Activated T-cell treated with anti-CD3 and anti-CD28 coated beads, Interleukin-2, amount 50 U/mL, for 4 hours (primary cell): ENCODE measurements around the gene CHST15. TPM values are rescaled to one million over a fixed set of nuclear protein-coding genes. Genes with fewer than 3 reads are reported as not detected.
A peak's percentile ranks its signal among the peaks of the same experiment; 100 is the strongest.

Experiments
- ATAC-seq, 2 donors: fragments of 200-7000 bp; cut with Tn5 transposase; one replicate each; pipeline ENCODE4 v1.10.0; 2021
- DNase-seq: peaks from one replicate; pipeline ENCODE4 v3.0.0-alpha.2; 2020
- H3K27me3 Mint-ChIP-seq: one replicate; pipeline ENCODE4 v1.8.0; 2021; ENCODE audit warnings: low read depth, mixed read lengths
- H3K36me3 Mint-ChIP-seq: one replicate; pipeline ENCODE4 v1.8.0; 2022; ENCODE audit warnings: mixed read lengths; ENCODE audit not compliant: insufficient read depth
- H3K4me1 Mint-ChIP-seq: one replicate; pipeline ENCODE4 v1.8.0; 2021; ENCODE audit warnings: low read depth, mixed read lengths
- H3K4me3 Mint-ChIP-seq: one replicate; pipeline ENCODE4 v1.8.0; 2021; ENCODE audit warnings: mild to moderate bottlenecking, moderate library complexity, mixed read lengths
- H3K9me3 Mint-ChIP-seq: one replicate; pipeline ENCODE4 v1.8.0; 2021; ENCODE audit warnings: mixed read lengths
- total RNA-seq, 3 donors: library from RNA; stranded (reverse); gene quantifications; one replicate each; pipeline ENCODE4 v1.2.1, GENCODE V29; 2021

Gene CHST15
- total RNA-seq, 3 donors from 2014 or later, result 0.08 to 0.29 (median 0.11) TPM

DNA sequence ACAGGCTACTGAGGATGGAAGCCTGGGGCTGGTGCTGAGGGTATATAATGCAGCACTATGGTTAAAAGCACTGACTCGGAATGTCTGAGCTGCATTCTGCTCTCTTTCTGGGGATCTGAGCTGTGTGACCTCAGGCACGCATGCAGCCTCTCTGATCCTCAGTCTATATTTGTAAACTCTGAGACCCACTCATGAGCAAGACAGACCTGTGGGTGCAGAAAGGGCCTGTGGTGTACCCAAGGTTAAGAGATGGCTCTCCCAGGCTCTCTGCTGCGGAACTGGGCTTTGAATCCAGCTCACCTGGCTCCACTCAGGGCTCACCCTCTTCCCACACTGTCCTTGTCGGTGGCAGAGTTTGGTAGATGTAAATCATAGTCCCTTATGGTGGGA is 89.9 kb downstream of the CHST15 start:
- H3K36me3 Mint-ChIP-seq, result no peaks in the 10 kb centered on the region
- no peak for ATAC-seq
- H3K27me3 Mint-ChIP-seq, result peaks cover 2% of the 10 kb centered on the region
- no peak overlapping the region for H3K4me3 Mint-ChIP-seq
- H3K9me3 Mint-ChIP-seq, result no peaks in the 10 kb centered on the region
- no peak for DNase-seq
- no peaks in the 10 kb centered on the region for H3K4me1 Mint-ChIP-seq

DNA sequence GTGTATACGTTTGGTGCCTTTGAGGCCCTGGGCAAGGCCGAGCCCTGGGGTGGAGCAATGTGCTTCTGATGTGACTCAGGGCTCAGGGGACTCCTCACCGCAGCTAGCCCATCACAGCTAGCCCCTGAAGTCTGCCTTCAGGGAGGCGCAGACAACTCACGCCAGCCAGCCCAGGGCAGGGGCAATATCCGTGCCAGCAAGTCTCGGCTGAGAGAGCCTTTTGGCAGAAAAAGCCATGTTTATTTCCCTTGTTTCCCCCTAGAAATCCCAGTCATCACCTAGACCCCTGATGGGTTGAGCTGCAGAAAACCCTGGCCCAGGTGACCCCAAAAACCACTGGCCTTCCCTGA is 90.4 kb downstream of the CHST15 start:
- no peak for DNase-seq
- H3K4me3 Mint-ChIP-seq, result no peak overlapping the region
- H3K9me3 Mint-ChIP-seq, result no peaks in the 10 kb centered on the region
- H3K4me1 Mint-ChIP-seq, result no peaks in the 10 kb centered on the region
- H3K36me3 Mint-ChIP-seq, result no peaks in the 10 kb centered on the region
- no peak for ATAC-seq
- peaks cover 4% of the 10 kb centered on the region for H3K27me3 Mint-ChIP-seq

DNA sequence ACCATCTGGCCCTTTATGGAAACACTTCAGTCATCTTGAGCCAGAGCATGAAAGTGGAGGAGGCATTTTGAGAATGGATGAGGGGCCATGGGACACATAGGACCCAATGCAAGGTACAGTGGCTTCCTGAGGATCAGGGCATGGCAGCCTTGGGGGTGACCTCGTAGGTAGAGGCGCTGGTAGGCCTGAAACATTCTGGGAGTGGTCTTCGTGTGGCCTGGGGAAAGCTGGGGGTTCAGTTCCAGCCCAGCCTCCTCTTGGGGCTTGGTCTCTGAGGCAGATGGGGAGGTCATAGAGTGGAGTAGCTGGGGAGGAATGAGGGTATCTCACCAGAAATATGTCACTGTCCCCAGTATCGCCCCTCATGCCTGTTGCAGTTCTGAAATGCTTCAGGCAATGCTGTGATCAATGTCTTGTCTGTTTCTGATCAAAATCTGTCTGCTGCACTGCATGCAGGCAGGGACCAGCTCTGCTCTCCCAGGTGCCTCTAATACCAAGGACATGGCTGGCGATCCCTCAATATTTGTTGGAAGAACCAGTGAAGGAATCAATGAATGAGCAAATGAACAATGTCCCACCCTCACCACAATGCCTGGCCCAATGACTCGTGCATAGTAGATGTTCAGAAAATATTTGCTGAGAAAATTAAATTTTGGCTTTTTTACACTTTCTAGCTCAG is 90.9 kb downstream of the CHST15 start:
- H3K9me3 Mint-ChIP-seq, result no peaks in the 10 kb centered on the region
- DNase-seq, result no peak
- no peak for ATAC-seq

DNA sequence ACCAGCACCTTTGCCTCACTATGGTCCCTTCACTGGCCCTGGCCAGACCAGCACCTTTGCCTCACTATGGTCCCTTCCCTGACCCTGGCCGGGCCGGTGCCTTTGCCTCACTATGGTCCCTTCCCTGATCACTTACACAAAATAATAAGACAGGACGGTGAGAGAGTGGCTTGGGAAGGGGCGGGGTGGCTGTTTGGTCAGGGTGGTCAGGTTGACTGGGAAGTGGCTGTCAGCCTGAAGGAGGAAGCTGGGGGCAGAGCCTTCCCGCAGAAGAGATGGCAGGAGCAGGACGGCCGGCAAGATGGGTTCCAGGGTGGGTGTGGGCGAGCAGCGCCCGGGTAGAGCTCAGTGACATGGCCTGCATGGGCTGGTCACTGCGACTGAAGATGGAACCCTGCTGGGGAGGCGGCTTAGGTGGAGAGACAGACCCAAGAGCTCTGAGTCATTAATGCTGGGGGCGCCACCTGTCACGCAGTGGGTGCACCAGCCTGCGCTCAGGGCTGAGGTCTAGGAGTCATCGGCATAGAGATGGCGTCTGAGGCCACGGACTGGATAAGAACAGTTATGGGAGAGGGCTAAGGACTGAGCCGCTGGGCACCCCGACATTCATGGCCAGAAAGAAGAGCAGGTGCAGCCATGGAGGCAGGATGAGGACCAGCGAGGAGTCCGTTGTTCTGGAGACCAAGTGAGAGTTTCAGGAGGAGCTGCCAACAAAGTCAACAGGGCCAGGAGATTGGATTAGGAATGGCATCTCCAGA is 91.8 kb downstream of the CHST15 start:
- Mint-ChIP-seq H3K9me3 (no peaks in the 10 kb centered on the region), H3K27me3 (peaks cover 9% of the 10 kb centered on the region), H3K36me3 (no peaks in the 10 kb centered on the region), H3K4me3 (no peak overlapping the region), H3K4me1 (no peaks in the 10 kb centered on the region)
- DNase-seq (no peak), ATAC-seq (no peak)

More for the DNA sequence above, 90.9 kb downstream of the CHST15 start:
- Mint-ChIP-seq H3K36me3 (no peaks in the 10 kb centered on the region), H3K4me1 (no peaks in the 10 kb centered on the region), H3K27me3 (peaks cover 9% of the 10 kb centered on the region), H3K4me3 (no peak overlapping the region)

GRCh38 chr10:124000792-124001201 is 92.6 kb downstream of the CHST15 start:
- no peak for DNase-seq
- no peak for ATAC-seq
- H3K4me3 Mint-ChIP-seq, result no peak overlapping the region
- no peaks in the 10 kb centered on the region for H3K9me3 Mint-ChIP-seq
- H3K4me1 Mint-ChIP-seq, result no peaks in the 10 kb centered on the region
- peaks cover 15% of the 10 kb centered on the region for H3K27me3 Mint-ChIP-seq
- no peaks in the 10 kb centered on the region for H3K36me3 Mint-ChIP-seq

DNA sequence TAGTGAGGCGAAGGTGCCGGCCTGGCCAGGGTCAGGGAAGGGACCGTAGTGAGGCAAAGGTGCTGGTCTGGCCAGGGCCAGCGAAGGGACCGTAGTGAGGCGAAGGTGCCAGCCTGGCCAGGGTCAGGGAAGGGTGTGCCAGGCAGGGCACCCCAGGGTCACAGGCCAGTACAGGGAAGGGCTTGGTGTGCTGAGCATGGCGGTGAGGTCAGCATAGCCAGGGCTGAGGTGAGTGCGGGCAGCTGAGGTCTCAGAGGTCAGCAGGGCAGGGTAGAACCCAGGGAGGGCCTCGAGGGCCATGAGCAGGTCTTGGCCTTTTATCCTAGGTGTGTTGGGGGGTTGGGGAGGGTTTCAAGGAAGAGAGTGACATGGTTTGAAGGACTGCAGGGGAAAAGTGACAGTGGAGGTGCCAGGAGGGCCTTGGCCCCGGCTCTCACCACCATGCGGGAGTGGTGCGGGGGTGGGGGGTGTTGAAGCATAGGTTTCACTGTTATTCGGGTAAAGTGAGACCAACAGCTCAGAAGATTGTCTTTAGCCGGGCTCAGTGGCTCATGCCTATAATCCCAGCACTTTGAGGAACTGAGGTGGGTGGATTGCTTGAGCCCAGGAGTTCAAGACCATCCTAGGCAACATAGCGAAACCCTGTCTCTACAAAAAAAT is 93.3 kb downstream of the CHST15 start:
- Mint-ChIP-seq H3K27me3 (peaks cover 21% of the 10 kb centered on the region), H3K36me3 (no peaks in the 10 kb centered on the region), H3K9me3 (no peaks in the 10 kb centered on the region), H3K4me3 (no peak overlapping the region), H3K4me1 (peaks cover 2% of the 10 kb centered on the region)
- DNase-seq, result no peak
- no peak for ATAC-seq

- Mint-ChIP-seq H3K27me3 (peaks cover 29% of the 10 kb centered on the region), H3K9me3 (no peaks in the 10 kb centered on the region), H3K4me3 (no peak overlapping the region), H3K36me3 (no peaks in the 10 kb centered on the region), H3K4me1 (peaks cover 9% of the 10 kb centered on the region)
- DNase-seq, result no peak
- no peak for ATAC-seq
Measured at GRCh38 chr10:123999261-123999660, 94.1 kb downstream of the CHST15 start.

DNA sequence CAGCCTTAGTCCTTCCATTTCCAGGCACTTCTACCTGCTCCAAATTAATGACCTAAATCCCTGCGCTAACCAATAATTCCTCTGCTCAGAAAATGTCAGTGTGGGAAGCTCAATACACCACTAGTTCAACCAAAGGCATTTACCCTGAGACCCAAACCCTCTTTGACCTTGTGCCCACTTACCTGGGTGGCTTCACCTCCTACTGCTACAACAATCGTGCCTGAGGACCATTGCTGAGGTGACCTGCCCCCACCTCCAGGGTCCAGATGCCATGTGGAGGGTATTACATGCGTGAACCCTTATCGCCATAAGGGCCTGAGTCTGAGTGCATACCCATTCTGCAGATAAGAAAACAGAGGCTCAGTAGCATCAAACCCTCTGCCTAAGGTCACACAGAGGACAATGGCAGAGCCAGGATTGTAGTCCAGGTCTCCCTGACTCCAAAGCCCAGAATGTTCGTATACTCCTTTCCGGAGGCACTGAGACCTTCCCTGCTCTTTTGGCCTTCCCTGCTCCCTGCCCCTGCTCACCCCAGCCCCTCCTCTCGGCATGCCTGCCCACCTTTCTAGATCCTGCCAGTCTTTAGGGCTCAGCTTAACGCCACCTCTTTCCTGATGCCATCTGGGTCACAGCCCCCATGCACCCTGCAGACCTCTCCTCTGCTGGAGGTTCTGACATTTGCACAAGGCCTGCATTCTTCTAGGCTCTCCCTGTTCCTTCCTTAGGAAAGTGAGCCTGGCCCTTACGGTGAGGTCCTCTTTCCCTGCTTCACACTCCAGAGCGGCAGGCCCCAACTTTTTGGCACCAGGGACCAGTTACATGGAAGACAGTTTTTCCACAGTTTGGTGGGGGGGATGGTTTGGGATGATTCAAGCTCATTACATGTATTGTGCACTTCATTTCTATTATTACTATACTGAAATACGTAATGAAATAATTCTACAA is 94.9 kb downstream of the CHST15 start:
- no peaks in the 10 kb centered on the region for H3K9me3 Mint-ChIP-seq
- DNase-seq, result no peak
- H3K27me3 Mint-ChIP-seq, result peaks cover 37% of the 10 kb centered on the region
- H3K4me3 Mint-ChIP-seq, result no peak overlapping the region
- no peaks in the 10 kb centered on the region for H3K36me3 Mint-ChIP-seq
- no peak for ATAC-seq
- peaks cover 9% of the 10 kb centered on the region for H3K4me1 Mint-ChIP-seq

- Mint-ChIP-seq H3K4me3 (no peak overlapping the region), H3K27me3 (peaks cover 45% of the 10 kb centered on the region), H3K4me1 (peaks cover 9% of the 10 kb centered on the region), H3K9me3 (no peaks in the 10 kb centered on the region), H3K36me3 (no peaks in the 10 kb centered on the region)
- DNase-seq (no peak), ATAC-seq (no peak)
Measured at GRCh38 chr10:123997486-123998196, 95.8 kb downstream of the CHST15 start.

DNA sequence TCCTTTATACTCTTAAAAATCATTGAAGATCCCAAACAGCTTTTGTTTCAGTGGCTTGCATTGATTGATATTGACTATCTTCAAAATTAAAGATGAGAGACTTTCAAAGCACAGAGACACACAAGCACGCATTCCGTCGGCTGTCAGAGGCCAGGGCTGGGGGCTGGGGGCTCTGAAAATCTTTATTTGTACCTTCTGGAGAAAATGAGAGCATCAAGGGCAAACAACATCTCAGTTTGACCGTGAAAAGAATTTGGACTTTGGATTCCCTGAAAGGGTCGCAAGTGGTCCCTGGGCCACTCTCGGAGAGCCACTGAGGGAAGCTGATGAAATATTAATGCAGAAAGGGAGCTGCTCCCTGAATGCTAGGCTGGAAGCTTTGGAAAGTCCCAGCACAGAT is 96.4 kb downstream of the CHST15 start:
- peaks cover 9% of the 10 kb centered on the region for H3K4me1 Mint-ChIP-seq
- no peaks in the 10 kb centered on the region for H3K36me3 Mint-ChIP-seq
- no peak overlapping the region for H3K4me3 Mint-ChIP-seq
- no peaks in the 10 kb centered on the region for H3K9me3 Mint-ChIP-seq
- no peak for ATAC-seq
- no peak for DNase-seq
- peaks cover 49% of the 10 kb centered on the region for H3K27me3 Mint-ChIP-seq

- Mint-ChIP-seq H3K27me3 (peaks cover 53% of the 10 kb centered on the region), H3K4me1 (peaks cover 9% of the 10 kb centered on the region), H3K36me3 (no peaks in the 10 kb centered on the region), H3K9me3 (no peaks in the 10 kb centered on the region), H3K4me3 (no peak overlapping the region)
- DNase-seq (no peak), ATAC-seq (no peak)
Measured at GRCh38 chr10:123996302-123996701, 97.1 kb downstream of the CHST15 start.

DNA sequence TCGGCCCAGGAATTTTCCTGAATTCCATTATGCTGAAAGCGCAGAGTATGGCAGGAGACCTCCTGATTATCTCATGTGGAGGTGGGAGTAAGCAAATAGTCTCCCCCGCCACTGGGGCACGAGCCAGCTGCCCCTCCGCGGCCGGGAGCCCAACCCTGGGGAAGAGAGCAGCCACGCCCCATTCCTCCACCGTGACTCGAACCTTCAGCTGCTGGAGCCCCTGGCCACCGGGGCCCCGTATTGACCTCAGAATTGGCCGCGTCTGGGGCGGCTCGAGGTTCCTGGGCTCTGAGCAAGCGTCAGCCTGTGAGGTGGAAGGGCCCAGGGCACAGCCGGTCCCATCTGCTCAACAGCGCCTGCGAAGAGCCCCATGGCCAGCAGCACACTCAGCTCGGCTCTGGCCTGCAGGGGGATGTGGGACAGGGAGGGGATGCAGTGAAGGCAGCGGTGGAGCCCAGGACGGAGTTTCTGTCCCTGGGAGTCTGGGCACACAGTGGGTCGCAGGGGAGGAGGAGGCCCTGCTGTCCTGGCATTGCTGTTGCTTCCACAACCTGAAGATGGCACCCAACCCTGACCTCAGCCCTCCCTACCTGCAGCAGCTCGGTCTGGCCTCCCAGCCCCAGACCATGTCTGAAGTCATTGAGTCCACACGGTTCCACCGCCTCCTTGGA is 97.8 kb downstream of the CHST15 start:
- Mint-ChIP-seq H3K36me3 (no peaks in the 10 kb centered on the region), H3K4me1 (peaks cover 11% of the 10 kb centered on the region), H3K9me3 (no peaks in the 10 kb centered on the region), H3K4me3 (peak overlapping the region; percentile 34), H3K27me3 (peaks cover 60% of the 10 kb centered on the region)
- DNase-seq (no peak), ATAC-seq (peak in 1 of 2 donors; percentile 42)

DNA sequence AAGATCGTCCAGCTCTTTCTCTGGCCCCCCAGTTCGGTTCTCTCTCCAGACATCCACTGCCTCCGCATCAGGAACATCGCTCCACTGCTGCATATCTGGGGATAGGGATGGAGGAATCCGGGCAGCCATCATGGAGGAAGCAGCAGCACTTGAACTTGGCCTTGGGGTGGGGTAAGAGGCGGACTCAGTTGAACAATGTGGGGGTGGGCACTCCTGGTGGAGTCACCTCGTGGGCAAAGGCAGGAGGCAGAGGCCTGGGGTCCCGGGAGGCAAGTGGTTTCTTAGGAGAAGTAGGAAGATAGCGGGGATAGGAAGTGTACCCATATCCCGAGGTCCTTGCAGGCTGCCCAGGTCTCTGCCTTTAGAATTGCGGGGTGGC is 98.3 kb downstream of the CHST15 start:
- Mint-ChIP-seq H3K27me3 (peaks cover 65% of the 10 kb centered on the region), H3K4me3 (peak overlapping the region; percentile 34), H3K4me1 (peaks cover 11% of the 10 kb centered on the region), H3K9me3 (no peaks in the 10 kb centered on the region), H3K36me3 (no peaks in the 10 kb centered on the region)
- ATAC-seq (no peak), DNase-seq (no peak)
